Uterus (tissue), 2 donors: Measurements from ENCODE around the gene GATA3.

Experiments used
- POLR2A ChIP-seq, 2 donors: fragments of 450-650 bp; IDR thresholded peaks; one replicate each; pipeline ENCODE4 v1.6.1; 2016; ENCODE audit warnings: antibody characterized with exemption in 2 of 2, mild to moderate bottlenecking in 1 of 2, moderate library complexity in 1 of 2
- TF ChIP-seq, protein P1 (sequence below), 4 experiments: fragments of 200-600 bp in 2 of 4; fragments of 450-650 bp in 2 of 4; sonication (generic) in 2 of 4; IDR thresholded peaks; one replicate each; pipeline ENCODE4 v1.5.1; 2016 to 2019; ENCODE audit warnings: antibody characterized with exemption in 4 of 4, mild to moderate bottlenecking in 2 of 4, moderate library complexity in 1 of 4

DNA sequence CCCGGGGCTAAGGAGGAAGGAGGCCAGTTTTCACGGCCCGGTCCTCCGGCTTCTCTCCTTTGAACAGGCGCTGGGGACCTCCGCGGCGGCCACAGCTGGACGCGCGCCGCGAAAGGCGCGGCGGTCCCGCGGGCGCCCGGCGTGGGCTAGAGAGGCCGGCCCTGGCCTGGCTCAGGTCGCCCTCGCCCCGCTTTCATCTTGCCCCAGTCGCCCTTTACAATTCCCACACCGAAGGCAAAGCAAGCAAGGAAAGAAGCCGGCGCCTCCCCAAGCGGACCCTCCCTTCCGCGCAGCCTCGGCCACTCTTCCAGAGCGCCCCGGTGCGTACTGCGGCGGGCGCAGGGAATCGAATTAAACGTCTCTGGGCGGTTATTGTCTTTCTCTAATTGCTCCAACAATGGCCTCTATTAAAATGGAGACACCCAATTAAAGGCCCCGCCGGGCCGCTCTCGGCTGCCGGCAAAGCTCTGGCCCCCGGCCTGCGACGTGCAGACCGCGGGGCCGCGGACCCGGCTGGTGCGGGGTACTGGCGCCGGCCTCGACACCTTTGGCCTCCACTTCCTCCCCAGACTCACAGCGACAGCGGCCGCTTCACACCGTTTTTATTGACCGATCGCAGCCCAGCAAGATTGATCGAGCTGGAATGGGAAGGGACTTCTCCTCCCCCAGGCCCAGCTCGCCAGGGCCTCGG, 4.5 kb upstream of the GATA3 start:
- TF ChIP-seq, protein P1, sequence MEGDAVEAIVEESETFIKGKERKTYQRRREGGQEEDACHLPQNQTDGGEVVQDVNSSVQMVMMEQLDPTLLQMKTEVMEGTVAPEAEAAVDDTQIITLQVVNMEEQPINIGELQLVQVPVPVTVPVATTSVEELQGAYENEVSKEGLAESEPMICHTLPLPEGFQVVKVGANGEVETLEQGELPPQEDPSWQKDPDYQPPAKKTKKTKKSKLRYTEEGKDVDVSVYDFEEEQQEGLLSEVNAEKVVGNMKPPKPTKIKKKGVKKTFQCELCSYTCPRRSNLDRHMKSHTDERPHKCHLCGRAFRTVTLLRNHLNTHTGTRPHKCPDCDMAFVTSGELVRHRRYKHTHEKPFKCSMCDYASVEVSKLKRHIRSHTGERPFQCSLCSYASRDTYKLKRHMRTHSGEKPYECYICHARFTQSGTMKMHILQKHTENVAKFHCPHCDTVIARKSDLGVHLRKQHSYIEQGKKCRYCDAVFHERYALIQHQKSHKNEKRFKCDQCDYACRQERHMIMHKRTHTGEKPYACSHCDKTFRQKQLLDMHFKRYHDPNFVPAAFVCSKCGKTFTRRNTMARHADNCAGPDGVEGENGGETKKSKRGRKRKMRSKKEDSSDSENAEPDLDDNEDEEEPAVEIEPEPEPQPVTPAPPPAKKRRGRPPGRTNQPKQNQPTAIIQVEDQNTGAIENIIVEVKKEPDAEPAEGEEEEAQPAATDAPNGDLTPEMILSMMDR (IDR thresholded peaks at IDR 0.05), result no peak
- TF ChIP-seq POLR2A (IDR thresholded peaks at IDR 0.05), result no peak
